Osteoblast (primary cell): ENCODE results near the gene MANBA. TPM values are rescaled to one million over a fixed set of nuclear protein-coding genes. Genes with fewer than 3 reads are reported as not detected.
A peak's percentile ranks its signal among the peaks of the same experiment; 100 is the strongest.

ENCODE experiments used
- DNase-seq: peaks from one replicate; pipeline ENCODE4 v3.0.0; 2011; ENCODE audit warnings: low spot score, mixed read lengths; ENCODE audit not compliant: insufficient read length; ENCODE audit errors: missing footprints
- H2AFZ ChIP-seq: 2 replicates; pipeline ENCODE4 v1.6.0; 2011; ENCODE audit warnings: mild to moderate bottlenecking, low read length
- H3K27ac ChIP-seq: 2 replicates; pipeline ENCODE4 v1.5.1; 2011; ENCODE audit warnings: mild to moderate bottlenecking, low read depth, low read length, moderate library complexity
- H3K27me3 ChIP-seq: 2 replicates; pipeline ENCODE4 v1.6.0; 2012; ENCODE audit warnings: mild to moderate bottlenecking, control low read depth, inconsistent platforms, low read length, moderate library complexity; ENCODE audit not compliant: insufficient read depth
- H3K36me3 ChIP-seq: 2 replicates; pipeline ENCODE4 v1.5.1; 2011; ENCODE audit warnings: mild to moderate bottlenecking, low read length, control low read depth, moderate library complexity; ENCODE audit not compliant: insufficient read depth
- H3K4me1 ChIP-seq: 2 replicates; pipeline ENCODE4 v1.5.1; 2011; ENCODE audit warnings: mild to moderate bottlenecking, low read length, control low read depth, moderate library complexity; ENCODE audit not compliant: insufficient read depth
- H3K4me2 ChIP-seq: 2 replicates; pipeline ENCODE4 v1.6.0; 2011; ENCODE audit warnings: mild to moderate bottlenecking, low read length; ENCODE audit not compliant: insufficient read depth
- H3K4me3 ChIP-seq: fragments of 200-600 bp; sonication (generic); 3 replicates; pipeline ENCODE4 v1.5.1; 2012; ENCODE audit warnings: mild to moderate bottlenecking, low read length, inconsistent platforms; ENCODE audit not compliant: insufficient read depth
- H3K79me2 ChIP-seq: 2 replicates; pipeline ENCODE4 v1.6.0; 2012; ENCODE audit warnings: mild to moderate bottlenecking, low read length, control low read depth, inconsistent platforms; ENCODE audit not compliant: insufficient read depth
- H3K9me3 ChIP-seq: 2 replicates; pipeline ENCODE4 v1.5.1; 2011; ENCODE audit warnings: low read depth, low read length, control low read depth
- H4K20me1 ChIP-seq: 2 replicates; pipeline ENCODE4 v1.6.0; 2012; ENCODE audit warnings: mild to moderate bottlenecking, low read length, control low read depth; ENCODE audit not compliant: insufficient read depth
- CTCF ChIP-seq: IDR thresholded peaks from 2 replicates; pipeline ENCODE4 v1.5.1; 2011; ENCODE audit warnings: mild to moderate bottlenecking, low read depth, low read length, moderate library complexity; ENCODE audit errors: extremely low read depth
- total RNA-seq: library from RNA; depleted of rRNA; stranded (reverse); fragments of >200 nt; gene quantifications from 2 replicates; pipeline ENCODE4 v1.2.3, GENCODE V29; 2012

The MANBA gene
- total RNA-seq, 1 donor: 64.1 TPM

GRCh38 chr4:102675141-102675540, 85.6 kb downstream of the MANBA start:
- Histone ChIP-seq H4K20me1 (no peaks in the 10 kb centered on the region), H3K4me3 (no peak overlapping the region), H3K36me3 (no peaks in the 10 kb centered on the region), H3K9me3 (no peaks in the 10 kb centered on the region), H3K27ac (no peak overlapping the region), H3K79me2 (no peaks in the 10 kb centered on the region), H3K4me2 (no peak overlapping the region), H3K4me1 (no peaks in the 10 kb centered on the region), H3K27me3 (no peaks in the 10 kb centered on the region), H2AFZ (no peak overlapping the region)
- no peak for DNase-seq
- TF ChIP-seq CTCF: no peak

- Histone ChIP-seq H3K4me1 (peaks cover 20% of the 10 kb centered on the region), H3K9me3 (no peaks in the 10 kb centered on the region), H2AFZ (no peak overlapping the region), H3K4me2 (no peak overlapping the region), H3K79me2 (no peaks in the 10 kb centered on the region), H3K27me3 (no peaks in the 10 kb centered on the region), H3K36me3 (no peaks in the 10 kb centered on the region), H3K27ac (no peak overlapping the region), H4K20me1 (no peaks in the 10 kb centered on the region), H3K4me3 (no peak overlapping the region)
- DNase-seq: no peak
- TF ChIP-seq CTCF: no peak
These were observed 93.8 kb downstream of the MANBA start for GRCh38 chr4:102667001-102667400.

GRCh38 chr4:102665527-102665926, 95.2 kb downstream of the MANBA start:
- DNase-seq: peak; percentile 78
- no peaks in the 10 kb centered on the region for H3K9me3 ChIP-seq
- TF ChIP-seq CTCF: no peak
- H2AFZ ChIP-seq: no peak overlapping the region
- no peaks in the 10 kb centered on the region for H3K79me2 ChIP-seq
- H3K27me3 ChIP-seq: no peaks in the 10 kb centered on the region
- no peak overlapping the region for H3K4me3 ChIP-seq
- H3K27ac ChIP-seq: no peak overlapping the region
- no peaks in the 10 kb centered on the region for H4K20me1 ChIP-seq
- H3K4me2 ChIP-seq: no peak overlapping the region
- no peaks in the 10 kb centered on the region for H3K36me3 ChIP-seq
- H3K4me1 ChIP-seq: peaks cover 20% of the 10 kb centered on the region

- no peak overlapping the region for H3K4me2 ChIP-seq
- H3K27me3 ChIP-seq: no peaks in the 10 kb centered on the region
- H3K36me3 ChIP-seq: no peaks in the 10 kb centered on the region
- H4K20me1 ChIP-seq: no peaks in the 10 kb centered on the region
- TF ChIP-seq CTCF: no peak
- peak; percentile 32 for DNase-seq
- peaks cover 20% of the 10 kb centered on the region for H3K4me1 ChIP-seq
- no peak overlapping the region for H3K4me3 ChIP-seq
- H2AFZ ChIP-seq: peak overlapping the region; percentile 31
- H3K9me3 ChIP-seq: no peaks in the 10 kb centered on the region
- no peaks in the 10 kb centered on the region for H3K79me2 ChIP-seq
- H3K27ac ChIP-seq: peak overlapping the region; percentile 59
These were observed 97.7 kb downstream of the MANBA start for GRCh38 chr4:102663073-102663472.
